AG04450 (cell line): ENCODE measurements around the gene ZCCHC24. TPM values are rescaled to one million over a fixed set of nuclear protein-coding genes. Genes with fewer than 3 reads are reported as not detected.

Experiments
- CTCF ChIA-PET: fragments of 300-600, 350-600 bp; formaldehyde crosslinking; extraction: SDS; loops from one replicate; lab custom pipeline; 2022; ENCODE audit warnings: antibody characterized with exemption, inconsistent platforms; lab: Charles Lee
- POLR2A ChIA-PET: fragments of 350-600 bp; formaldehyde crosslinking; extraction: SDS; loops from one replicate; lab custom pipeline; 2021; ENCODE audit warnings: antibody characterized with exemption, inconsistent platforms; lab: Yijun Ruan, JAX
- DNase-seq: peaks from one replicate; pipeline ENCODE4 v3.0.0-alpha.2; 2011; ENCODE audit warnings: low read depth, low spot score
- H3K27ac ChIP-seq: one replicate; pipeline ENCODE4 v1.5.1; 2012; ENCODE audit warnings: low read depth, low read length, control low read depth
- H3K27me3 ChIP-seq: one replicate; pipeline ENCODE4 v1.6.0; 2012; ENCODE audit warnings: low read length; ENCODE audit not compliant: control insufficient read depth, insufficient read depth
- H3K4me3 ChIP-seq: 2 replicates; pipeline ENCODE4 v1.5.1; 2011; ENCODE audit warnings: mild to moderate bottlenecking, low read depth, low read length, control low read depth
- H3K9me3 ChIP-seq: 2 replicates; pipeline ENCODE4 v1.5.1; 2012; ENCODE audit warnings: low read length; ENCODE audit not compliant: control insufficient read depth, insufficient read depth
- polyA plus RNA-seq: library from polyadenylated mRNA; depleted of rRNA; stranded (reverse); fragments of >200 nt; gene quantifications from 2 replicates; pipeline ENCODE4 v1.2.3, GENCODE V29; 2011
- TF ChIP-seq, protein P1 (sequence below): IDR thresholded peaks from 2 replicates; pipeline ENCODE4 v1.5.1; 2011; ENCODE audit warnings: low read depth, low read length, control low read depth, inconsistent platforms

The ZCCHC24 gene
- polyA plus RNA-seq, 1 experiment, result 37.4 TPM

DNA sequence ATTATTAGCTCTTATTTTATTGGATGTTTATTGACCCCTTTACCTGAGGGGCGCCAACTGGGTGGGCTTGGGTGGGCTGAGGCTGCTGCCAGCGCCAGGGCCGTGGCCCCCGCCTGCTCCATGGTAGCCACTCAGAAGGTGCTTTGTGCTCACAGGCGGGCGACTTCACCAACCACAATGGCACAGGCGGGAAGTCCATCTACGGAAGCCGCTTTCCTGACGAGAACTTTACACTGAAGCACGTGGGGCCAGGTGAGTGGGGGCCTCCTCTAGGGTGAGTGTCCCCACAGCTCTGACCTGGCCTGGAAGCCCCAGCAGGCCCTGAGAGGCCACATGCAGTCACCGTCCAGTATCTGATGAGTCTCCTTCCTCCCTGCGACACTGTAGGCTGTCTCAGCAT is 94.1 kb downstream of the ZCCHC24 start:
- no peak overlapping the region for H3K27ac ChIP-seq
- no peaks in the 10 kb centered on the region for H3K27me3 ChIP-seq
- CTCF ChIA-PET, result interaction anchor here (0.5 kb wide), 1 partner anchor 828 kb away, joined by 3 read pairs; no protein-coding TSS in a partner anchor
- H3K4me3 ChIP-seq, result no peak overlapping the region
- no peak for DNase-seq
- TF ChIP-seq, protein P1, sequence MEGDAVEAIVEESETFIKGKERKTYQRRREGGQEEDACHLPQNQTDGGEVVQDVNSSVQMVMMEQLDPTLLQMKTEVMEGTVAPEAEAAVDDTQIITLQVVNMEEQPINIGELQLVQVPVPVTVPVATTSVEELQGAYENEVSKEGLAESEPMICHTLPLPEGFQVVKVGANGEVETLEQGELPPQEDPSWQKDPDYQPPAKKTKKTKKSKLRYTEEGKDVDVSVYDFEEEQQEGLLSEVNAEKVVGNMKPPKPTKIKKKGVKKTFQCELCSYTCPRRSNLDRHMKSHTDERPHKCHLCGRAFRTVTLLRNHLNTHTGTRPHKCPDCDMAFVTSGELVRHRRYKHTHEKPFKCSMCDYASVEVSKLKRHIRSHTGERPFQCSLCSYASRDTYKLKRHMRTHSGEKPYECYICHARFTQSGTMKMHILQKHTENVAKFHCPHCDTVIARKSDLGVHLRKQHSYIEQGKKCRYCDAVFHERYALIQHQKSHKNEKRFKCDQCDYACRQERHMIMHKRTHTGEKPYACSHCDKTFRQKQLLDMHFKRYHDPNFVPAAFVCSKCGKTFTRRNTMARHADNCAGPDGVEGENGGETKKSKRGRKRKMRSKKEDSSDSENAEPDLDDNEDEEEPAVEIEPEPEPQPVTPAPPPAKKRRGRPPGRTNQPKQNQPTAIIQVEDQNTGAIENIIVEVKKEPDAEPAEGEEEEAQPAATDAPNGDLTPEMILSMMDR, result no peak
- no peaks in the 10 kb centered on the region; the same call in 1 of the 2 replicates for H3K9me3 ChIP-seq
- POLR2A ChIA-PET, result interaction anchor here (0.7 kb wide), 1 partner anchor 24 kb away, joined by 6 read pairs; no protein-coding TSS in a partner anchor

DNA sequence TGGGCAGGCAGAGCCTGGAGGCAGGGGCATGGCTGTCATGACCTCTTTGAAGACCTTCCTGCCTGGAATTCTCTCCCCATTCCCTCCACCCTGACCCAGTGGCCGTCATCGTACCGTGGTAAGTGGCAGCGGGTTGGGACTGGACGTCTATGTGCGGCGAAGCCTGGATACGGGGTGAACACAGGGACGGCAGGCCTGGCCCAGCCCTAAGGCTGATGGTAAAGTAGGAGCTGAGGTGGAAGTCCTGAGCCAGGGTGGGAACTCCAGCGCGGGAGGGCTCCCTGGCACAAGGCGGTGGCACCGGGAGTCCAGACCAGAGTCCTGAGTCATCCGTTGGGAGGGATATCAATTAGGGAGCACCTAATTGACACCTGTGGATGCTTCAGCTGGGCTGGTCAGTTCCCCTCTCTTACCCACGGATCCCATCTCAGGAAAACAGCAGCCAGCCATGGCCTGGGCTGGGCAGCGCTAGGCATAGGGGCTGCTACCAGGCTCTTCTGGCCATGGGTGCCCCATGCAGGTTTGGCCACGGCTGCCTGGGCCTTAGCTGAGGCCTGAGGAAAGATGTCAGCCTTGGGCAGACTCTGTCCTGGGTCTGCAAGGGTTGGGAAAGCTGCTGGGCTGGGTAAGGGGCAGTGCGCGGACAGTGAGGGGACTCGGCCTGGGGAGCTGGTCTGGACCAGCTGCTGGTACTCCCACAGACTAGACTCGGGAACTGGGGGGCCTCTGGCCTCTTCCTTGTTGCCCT is 94.8 kb downstream of the ZCCHC24 start:
- ChIA-PET CTCF (interaction anchor here (0.5 kb wide), 1 partner anchor 829 kb away, joined by 3 read pairs; no protein-coding TSS in a partner anchor), POLR2A (interaction anchor here (0.7 kb wide), 2 partner anchors 25 to 707 kb away, joined by 3 to 6 read pairs; no protein-coding TSS in a partner anchor)
- TF ChIP-seq, protein P1, result no peak
- Histone ChIP-seq H3K27me3 (no peaks in the 10 kb centered on the region), H3K9me3 (no peaks in the 10 kb centered on the region; the same call in 1 of the 2 replicates), H3K4me3 (no peak overlapping the region), H3K27ac (no peak overlapping the region)
- DNase-seq, result no peak

DNA sequence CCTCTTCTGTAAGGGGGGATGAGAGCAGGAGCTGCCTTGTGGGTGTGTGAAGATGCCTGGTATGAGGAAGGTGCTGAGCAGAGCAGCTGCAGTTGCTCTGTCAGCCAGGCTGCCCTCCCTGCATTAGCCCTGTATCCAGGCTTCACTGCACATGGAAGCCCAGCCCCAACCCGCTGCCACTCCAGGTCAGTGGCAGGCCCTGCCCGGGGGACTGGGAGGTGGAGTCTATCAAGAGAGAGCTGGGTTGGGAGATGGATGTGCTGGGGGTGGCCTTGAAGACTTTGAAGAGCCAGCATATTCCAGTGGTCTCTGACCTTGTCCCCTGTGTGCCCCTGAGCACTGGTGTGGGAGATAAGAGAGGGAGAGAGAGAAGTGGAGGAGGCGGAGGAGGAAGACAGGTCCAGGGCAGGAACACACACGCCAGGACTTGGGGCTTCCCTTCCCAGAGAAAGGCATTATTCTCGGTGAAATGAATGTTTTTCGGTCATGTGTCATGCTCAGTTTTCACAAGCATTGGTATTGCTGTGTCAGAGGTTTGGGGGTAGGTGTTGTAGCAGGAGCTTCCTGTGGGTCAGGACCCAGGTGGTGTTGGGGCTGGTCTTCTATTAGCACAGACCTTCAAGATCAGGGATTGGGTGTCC is 95.5 kb downstream of the ZCCHC24 start:
- Histone ChIP-seq H3K27me3 (no peaks in the 10 kb centered on the region), H3K4me3 (no peak overlapping the region), H3K9me3 (no peaks in the 10 kb centered on the region; the same call in 1 of the 2 replicates), H3K27ac (no peak overlapping the region)
- CTCF ChIA-PET, result no interaction called here
- POLR2A ChIA-PET, result interaction anchor here (0.7 kb wide), 1 partner anchor 708 kb away, joined by 3 read pairs; no protein-coding TSS in a partner anchor
- no peak for DNase-seq
- TF ChIP-seq, protein P1, result no peak

DNA sequence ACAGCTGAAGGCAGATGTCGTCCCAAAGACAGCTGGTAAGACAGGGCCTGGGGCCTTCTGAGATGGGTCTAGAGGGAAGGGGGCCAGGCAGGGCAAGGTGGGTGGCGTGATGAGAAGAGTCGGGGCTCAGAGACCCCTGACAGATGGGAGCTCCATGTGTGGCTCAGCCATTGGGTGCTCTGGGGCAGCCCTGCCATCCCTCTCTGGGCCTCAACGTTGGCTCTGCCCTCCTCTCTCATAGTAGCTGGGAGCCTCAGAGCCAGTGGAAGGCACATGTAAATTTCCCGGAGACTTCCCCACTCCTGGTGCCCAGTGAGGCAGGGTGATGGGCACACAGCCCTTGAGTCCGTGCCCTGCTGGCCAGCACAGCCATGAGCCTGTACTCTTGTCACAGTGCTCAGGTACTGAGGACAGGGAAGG is 96.3 kb downstream of the ZCCHC24 start:
- ChIA-PET POLR2A (no interaction called here), CTCF (interaction anchor here (2.1 kb wide), 1 partner anchor 25 kb away, joined by 9 read pairs; no protein-coding TSS in a partner anchor)
- H3K27ac ChIP-seq, result no peak overlapping the region
- H3K9me3 ChIP-seq, result no peaks in the 10 kb centered on the region; the same call in 1 of the 2 replicates
- H3K27me3 ChIP-seq, result no peaks in the 10 kb centered on the region
- no peak for DNase-seq
- peak overlapping the region; percentile 79 for H3K4me3 ChIP-seq
- TF ChIP-seq, protein P1, result no peak
